Stimulated activated memory B cell treated with anti-CD40 and anti-IgM and Interleukin-4, amounts not matched to agents 10 μg/mL and 1 μg/mL and 100 μg/mL, for 72 hours (primary cell): ENCODE results near the gene PDE4D.

Experiments used
- ATAC-seq: fragments of 150-1000 bp; cut with Tn5 transposase; 2 replicates; pipeline ENCODE4 v1.10.0; 2021
- H3K27ac Mint-ChIP-seq: one replicate; pipeline ENCODE4 v1.8.0; 2022; ENCODE audit warnings: mild to moderate bottlenecking, mixed read lengths
- H3K27me3 Mint-ChIP-seq: one replicate; pipeline ENCODE4 v1.8.0; 2022; ENCODE audit warnings: mixed read lengths
- H3K36me3 Mint-ChIP-seq: one replicate; pipeline ENCODE4 v1.8.0; 2022; ENCODE audit warnings: mixed read lengths
- H3K4me1 Mint-ChIP-seq: one replicate; pipeline ENCODE4 v1.8.0; 2022; ENCODE audit warnings: mixed read lengths
- H3K4me3 Mint-ChIP-seq: one replicate; pipeline ENCODE4 v1.8.0; 2022; ENCODE audit warnings: mild to moderate bottlenecking, moderate library complexity, mixed read lengths
- H3K9me3 Mint-ChIP-seq: one replicate; pipeline ENCODE4 v1.8.0; 2022; ENCODE audit warnings: mixed read lengths

The PDE4D gene

DNA sequence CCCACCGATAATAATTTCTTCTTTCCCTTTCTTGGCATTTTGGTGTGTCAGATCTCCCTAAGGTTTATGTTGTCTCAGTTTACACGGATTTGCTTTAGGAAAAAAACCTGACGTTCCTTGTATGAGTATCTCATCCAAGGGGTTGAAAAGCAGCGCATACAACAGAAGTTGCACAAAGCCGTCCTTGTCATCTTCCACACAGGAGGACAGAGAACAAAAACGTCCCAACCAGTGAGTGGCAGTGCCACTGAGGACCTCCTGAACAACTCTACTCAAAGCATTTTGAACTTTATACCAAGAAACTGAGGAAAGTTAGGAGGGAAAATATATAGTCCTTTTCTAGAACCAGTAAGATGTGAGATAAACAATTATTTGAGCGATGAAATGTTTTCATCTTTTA lies 547.0 kb downstream of the PDE4D start:
- Mint-ChIP-seq H3K27ac (no peak overlapping the region), H3K27me3 (no peaks in the 10 kb centered on the region)

GRCh38 chr5:59342181-59342580 lies 551.3 kb downstream of the PDE4D start:
- Mint-ChIP-seq H3K9me3 (no peaks in the 10 kb centered on the region), H3K27ac (no peak overlapping the region), H3K27me3 (no peaks in the 10 kb centered on the region), H3K4me3 (no peak overlapping the region), H3K4me1 (peaks cover 8% of the 10 kb centered on the region), H3K36me3 (no peaks in the 10 kb centered on the region)
- no peak for ATAC-seq

More for the DNA sequence above, 547.0 kb downstream of the PDE4D start:
- Mint-ChIP-seq H3K4me3 (no peak overlapping the region), H3K36me3 (no peaks in the 10 kb centered on the region), H3K4me1 (no peaks in the 10 kb centered on the region), H3K9me3 (no peaks in the 10 kb centered on the region)
- ATAC-seq = no peak

- no peak overlapping the region for H3K27ac Mint-ChIP-seq
- no peaks in the 10 kb centered on the region for H3K36me3 Mint-ChIP-seq
- H3K9me3 Mint-ChIP-seq = no peaks in the 10 kb centered on the region
- H3K4me3 Mint-ChIP-seq = no peak overlapping the region
- no peak for ATAC-seq
- no peaks in the 10 kb centered on the region for H3K27me3 Mint-ChIP-seq
- peaks cover 12% of the 10 kb centered on the region for H3K4me1 Mint-ChIP-seq
Observed at GRCh38 chr5:59341760-59342159, 551.8 kb downstream of the PDE4D start.

GRCh38 chr5:59341155-59341554 lies 552.4 kb downstream of the PDE4D start:
- Mint-ChIP-seq H3K4me3 (no peak overlapping the region), H3K36me3 (no peaks in the 10 kb centered on the region), H3K9me3 (no peaks in the 10 kb centered on the region), H3K4me1 (peaks cover 15% of the 10 kb centered on the region), H3K27ac (no peak overlapping the region), H3K27me3 (no peaks in the 10 kb centered on the region)
- no peak for ATAC-seq

DNA sequence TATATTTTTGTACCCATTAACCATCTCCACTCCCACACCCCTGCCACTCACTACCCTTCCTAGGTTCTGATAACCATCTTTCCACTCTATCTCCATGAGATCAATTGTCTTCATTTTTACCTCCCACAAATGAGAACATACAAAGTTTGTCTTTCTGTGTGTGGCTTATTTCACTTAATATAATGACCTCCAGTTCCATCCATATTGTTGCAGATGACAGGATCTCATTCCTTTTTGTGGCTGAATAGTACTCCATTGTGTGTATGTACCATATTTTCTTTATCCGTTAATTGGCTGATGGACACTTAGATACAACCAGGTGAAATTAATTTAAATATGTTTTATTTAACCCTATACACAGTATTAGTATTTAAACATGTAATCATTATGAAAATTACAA lies 552.9 kb downstream of the PDE4D start:
- H3K4me3 Mint-ChIP-seq = no peak overlapping the region
- H3K36me3 Mint-ChIP-seq = no peaks in the 10 kb centered on the region

DNA sequence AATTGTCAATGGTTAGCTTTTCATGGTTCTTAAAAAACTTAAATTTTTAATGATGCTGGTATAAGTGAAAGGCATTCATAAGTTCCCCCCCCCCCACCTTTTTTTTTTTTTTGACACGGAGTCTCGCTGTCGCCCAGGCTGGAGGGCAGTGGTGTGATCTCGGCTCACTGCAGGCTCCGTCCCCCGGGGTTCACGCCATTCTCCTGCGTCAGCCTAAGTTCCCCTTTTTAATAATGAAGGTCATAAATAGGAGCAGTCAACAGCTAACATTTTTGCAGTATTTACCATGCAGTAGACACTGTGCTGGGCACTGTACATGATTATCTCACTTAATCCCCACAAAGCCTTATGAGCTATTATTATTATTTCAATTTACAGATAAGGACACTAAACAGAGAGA lies 556.3 kb downstream of the PDE4D start:
- H3K27ac Mint-ChIP-seq = peak overlapping the region; percentile 75
- H3K4me3 Mint-ChIP-seq = peak overlapping the region; percentile 27
- peaks cover 15% of the 10 kb centered on the region for H3K4me1 Mint-ChIP-seq
- no peaks in the 10 kb centered on the region for H3K9me3 Mint-ChIP-seq
- no peaks in the 10 kb centered on the region for H3K27me3 Mint-ChIP-seq
- peak; percentile 85 for ATAC-seq
- H3K36me3 Mint-ChIP-seq = no peaks in the 10 kb centered on the region

More for the DNA sequence above, 552.9 kb downstream of the PDE4D start:
- Mint-ChIP-seq H3K27ac (no peak overlapping the region), H3K9me3 (no peaks in the 10 kb centered on the region), H3K27me3 (no peaks in the 10 kb centered on the region), H3K4me1 (peaks cover 15% of the 10 kb centered on the region)
- ATAC-seq = no peak

GRCh38 chr5:59335544-59335943 lies 558.0 kb downstream of the PDE4D start:
- H3K4me3 Mint-ChIP-seq = no peak overlapping the region
- no peaks in the 10 kb centered on the region for H3K36me3 Mint-ChIP-seq
- ATAC-seq = no peak

DNA sequence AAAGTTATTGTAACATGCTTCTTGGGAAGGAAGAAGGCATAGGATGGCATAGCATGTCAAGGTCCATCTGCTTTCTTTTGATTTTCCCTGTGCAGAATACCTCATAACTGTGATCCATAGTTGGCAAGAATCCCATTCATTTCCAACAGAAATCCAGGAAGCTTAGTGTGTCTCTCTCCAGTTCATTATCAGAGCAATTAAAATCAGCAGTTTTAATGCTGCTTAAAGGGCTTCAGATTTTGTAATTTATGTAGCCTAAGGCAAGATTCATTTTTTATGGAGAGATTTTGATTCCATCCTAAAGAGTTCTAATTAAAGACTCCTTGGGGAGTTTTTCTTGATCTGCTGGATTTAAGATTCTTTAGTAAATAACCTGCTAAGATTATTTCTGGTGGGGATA lies 560.1 kb downstream of the PDE4D start:
- Mint-ChIP-seq H3K4me3 (no peak overlapping the region), H3K27ac (no peak overlapping the region), H3K9me3 (no peaks in the 10 kb centered on the region), H3K4me1 (peaks cover 15% of the 10 kb centered on the region), H3K27me3 (no peaks in the 10 kb centered on the region), H3K36me3 (no peaks in the 10 kb centered on the region)
- ATAC-seq = no peak

More at GRCh38 chr5:59335544-59335943, 558.0 kb downstream of the PDE4D start:
- H3K27me3 Mint-ChIP-seq = no peaks in the 10 kb centered on the region
- H3K27ac Mint-ChIP-seq = no peak overlapping the region
- no peaks in the 10 kb centered on the region for H3K9me3 Mint-ChIP-seq
- peaks cover 15% of the 10 kb centered on the region for H3K4me1 Mint-ChIP-seq

DNA sequence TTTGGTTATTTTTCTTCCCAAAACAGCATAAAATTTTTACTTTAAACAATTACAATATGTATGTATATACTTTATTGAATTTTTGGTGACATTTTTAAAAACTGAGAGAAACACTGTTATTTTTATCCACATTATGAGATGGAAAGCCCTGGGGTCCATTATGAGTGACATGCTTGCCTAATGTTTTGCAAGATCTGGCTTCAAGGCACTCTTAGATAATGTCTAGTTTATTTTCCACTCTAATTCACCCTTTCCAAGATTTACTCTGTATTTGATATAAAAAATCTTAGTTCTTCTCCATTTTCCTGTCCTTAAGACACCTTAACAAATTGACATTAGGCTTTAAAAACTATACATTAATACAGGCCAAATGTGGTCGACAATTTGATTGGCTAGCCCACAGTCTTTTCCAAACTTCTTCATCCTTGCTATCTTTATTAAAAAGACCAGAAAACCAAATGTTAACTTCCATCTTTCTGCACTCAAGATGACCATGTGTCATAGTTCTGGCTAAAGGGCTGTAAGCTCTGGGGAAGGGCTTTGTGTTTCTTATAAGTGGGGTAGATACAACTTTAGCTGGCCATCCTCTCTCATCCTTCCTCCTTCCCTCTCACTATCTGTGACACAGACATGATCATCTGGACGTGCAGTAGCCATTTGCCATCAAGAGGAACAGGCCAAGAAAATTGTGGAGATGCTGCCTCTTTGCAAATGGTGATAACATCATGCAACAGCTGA lies 561.1 kb downstream of the PDE4D start:
- Mint-ChIP-seq H3K4me1 (peaks cover 9% of the 10 kb centered on the region), H3K27me3 (no peaks in the 10 kb centered on the region), H3K27ac (no peak overlapping the region), H3K4me3 (no peak overlapping the region), H3K9me3 (no peaks in the 10 kb centered on the region), H3K36me3 (no peaks in the 10 kb centered on the region)
- ATAC-seq = no peak

GRCh38 chr5:59330680-59331079 lies 562.8 kb downstream of the PDE4D start:
- no peaks in the 10 kb centered on the region for H3K27me3 Mint-ChIP-seq
- ATAC-seq = no peak
- H3K4me1 Mint-ChIP-seq = no peaks in the 10 kb centered on the region
- no peaks in the 10 kb centered on the region for H3K36me3 Mint-ChIP-seq
- H3K4me3 Mint-ChIP-seq = no peak overlapping the region
- no peak overlapping the region for H3K27ac Mint-ChIP-seq
- H3K9me3 Mint-ChIP-seq = no peaks in the 10 kb centered on the region

- no peaks in the 10 kb centered on the region for H3K4me1 Mint-ChIP-seq
- H3K4me3 Mint-ChIP-seq = no peak overlapping the region
- H3K36me3 Mint-ChIP-seq = no peaks in the 10 kb centered on the region
- ATAC-seq = no peak
- no peak overlapping the region for H3K27ac Mint-ChIP-seq
- no peaks in the 10 kb centered on the region for H3K27me3 Mint-ChIP-seq
- H3K9me3 Mint-ChIP-seq = no peaks in the 10 kb centered on the region
Observed at GRCh38 chr5:59328709-59329296, 564.7 kb downstream of the PDE4D start.

GRCh38 chr5:59327191-59327980 lies 566.1 kb downstream of the PDE4D start:
- H3K9me3 Mint-ChIP-seq = no peaks in the 10 kb centered on the region
- no peak for ATAC-seq
- H3K4me1 Mint-ChIP-seq = no peaks in the 10 kb centered on the region
- no peaks in the 10 kb centered on the region for H3K36me3 Mint-ChIP-seq
- H3K27me3 Mint-ChIP-seq = no peaks in the 10 kb centered on the region
- H3K4me3 Mint-ChIP-seq = no peak overlapping the region
- H3K27ac Mint-ChIP-seq = no peak overlapping the region

GRCh38 chr5:59326596-59326995 lies 566.9 kb downstream of the PDE4D start:
- Mint-ChIP-seq H3K4me3 (no peak overlapping the region), H3K36me3 (no peaks in the 10 kb centered on the region), H3K9me3 (no peaks in the 10 kb centered on the region), H3K27ac (no peak overlapping the region), H3K4me1 (no peaks in the 10 kb centered on the region), H3K27me3 (no peaks in the 10 kb centered on the region)
- no peak for ATAC-seq

DNA sequence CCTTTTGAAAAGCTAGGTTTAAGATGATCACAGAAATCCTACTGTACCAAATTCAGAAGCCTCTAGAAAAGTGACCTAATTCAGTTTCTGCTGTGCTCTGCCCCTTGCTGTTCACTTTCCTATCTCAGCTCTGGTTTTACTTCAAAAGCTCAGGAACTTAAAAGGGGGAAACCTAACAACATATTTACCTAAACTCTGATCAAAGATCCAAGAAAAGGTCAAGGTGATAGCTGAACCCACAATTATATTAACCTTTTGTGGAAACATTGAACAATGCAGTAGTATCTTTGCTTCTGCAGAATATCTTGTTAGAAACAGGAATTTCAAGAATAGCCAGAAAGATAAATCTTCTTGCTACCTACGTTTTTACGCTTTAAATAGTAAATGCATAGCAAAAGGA lies 568.5 kb downstream of the PDE4D start:
- Mint-ChIP-seq H3K4me1 (no peaks in the 10 kb centered on the region), H3K36me3 (no peaks in the 10 kb centered on the region), H3K27ac (no peak overlapping the region), H3K27me3 (no peaks in the 10 kb centered on the region), H3K9me3 (no peaks in the 10 kb centered on the region), H3K4me3 (no peak overlapping the region)
- no peak for ATAC-seq

- Mint-ChIP-seq H3K27ac (no peak overlapping the region), H3K4me3 (no peak overlapping the region), H3K27me3 (no peaks in the 10 kb centered on the region), H3K4me1 (peaks cover 4% of the 10 kb centered on the region), H3K36me3 (no peaks in the 10 kb centered on the region), H3K9me3 (no peaks in the 10 kb centered on the region)
- ATAC-seq = no peak
Observed at GRCh38 chr5:59322894-59323293, 570.6 kb downstream of the PDE4D start.

GRCh38 chr5:59322058-59322457 lies 571.5 kb downstream of the PDE4D start:
- peaks cover 10% of the 10 kb centered on the region for H3K4me1 Mint-ChIP-seq
- no peak for ATAC-seq
- H3K4me3 Mint-ChIP-seq = no peak overlapping the region
- no peak overlapping the region for H3K27ac Mint-ChIP-seq
- no peaks in the 10 kb centered on the region for H3K36me3 Mint-ChIP-seq
- H3K27me3 Mint-ChIP-seq = no peaks in the 10 kb centered on the region
- H3K9me3 Mint-ChIP-seq = no peaks in the 10 kb centered on the region
